HG03439 (cell line): ENCODE measurements around the gene ANKRD12.

Experiments used
- ATAC-seq: cut with Tn5 transposase; IDR thresholded peaks from one replicate; pipeline ENCODE4 v1.9.1; 2021; ENCODE audit warnings: mild to moderate bottlenecking, moderate library complexity; ENCODE audit not compliant: unreplicated experiment

Gene ANKRD12

DNA sequence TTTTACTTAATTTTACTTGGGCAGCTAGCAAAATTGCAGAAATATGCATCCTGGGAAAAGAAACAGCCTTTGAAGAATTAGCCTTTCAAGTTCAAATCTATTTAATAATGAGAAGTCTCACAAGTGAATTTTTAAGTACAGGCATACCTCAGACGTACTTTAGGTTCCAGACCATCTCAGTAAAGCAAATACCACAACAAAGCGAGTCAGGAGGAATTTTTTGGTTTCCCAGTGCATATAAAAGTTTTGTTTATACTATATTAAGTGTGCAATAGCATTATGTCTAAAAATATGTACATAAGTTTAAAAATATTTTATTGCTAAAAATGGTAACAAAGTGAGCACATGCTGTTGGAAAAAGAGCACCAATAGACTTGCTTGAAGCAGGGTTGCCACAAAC, 147.2 kb downstream of the ANKRD12 start:
- no peak for ATAC-seq

DNA sequence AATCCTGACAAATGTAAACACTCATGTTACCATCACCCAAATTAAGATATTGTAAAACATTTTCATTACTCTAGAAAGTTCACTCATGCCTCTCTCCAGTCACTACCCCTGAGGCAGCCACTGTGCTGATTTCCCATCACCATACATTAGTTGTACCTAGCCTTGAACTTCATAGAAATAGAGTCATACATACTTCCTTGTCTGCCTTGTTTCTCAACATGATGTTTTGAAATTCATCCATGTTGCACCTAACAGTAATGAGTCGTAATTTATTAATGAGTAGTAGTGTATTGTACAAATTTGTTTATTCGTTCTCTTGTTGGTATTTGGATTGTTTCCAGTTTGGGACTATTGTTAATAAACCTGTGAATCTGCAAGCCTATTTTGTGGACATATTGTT, 149.0 kb downstream of the ANKRD12 start:
- ATAC-seq, result no peak

DNA sequence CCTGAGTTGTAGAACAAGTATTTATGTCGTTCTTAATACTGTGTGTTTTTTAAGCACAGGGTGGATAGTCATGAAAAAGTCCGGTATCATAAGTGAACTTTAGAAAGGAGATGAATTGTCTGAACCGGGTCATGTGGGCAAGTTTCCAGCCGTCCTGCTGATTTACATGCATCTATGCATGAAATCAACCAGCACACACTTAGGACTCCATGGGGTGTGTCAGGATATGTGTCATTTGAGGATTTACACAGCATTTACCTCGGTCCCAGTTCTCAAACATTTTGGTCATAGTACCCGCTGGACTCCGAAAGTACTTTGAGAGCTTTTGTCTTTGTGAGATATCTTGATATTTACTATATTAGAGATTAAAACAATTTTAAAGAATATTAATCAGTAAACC, 150.5 kb downstream of the ANKRD12 start:
- no peak for ATAC-seq

DNA sequence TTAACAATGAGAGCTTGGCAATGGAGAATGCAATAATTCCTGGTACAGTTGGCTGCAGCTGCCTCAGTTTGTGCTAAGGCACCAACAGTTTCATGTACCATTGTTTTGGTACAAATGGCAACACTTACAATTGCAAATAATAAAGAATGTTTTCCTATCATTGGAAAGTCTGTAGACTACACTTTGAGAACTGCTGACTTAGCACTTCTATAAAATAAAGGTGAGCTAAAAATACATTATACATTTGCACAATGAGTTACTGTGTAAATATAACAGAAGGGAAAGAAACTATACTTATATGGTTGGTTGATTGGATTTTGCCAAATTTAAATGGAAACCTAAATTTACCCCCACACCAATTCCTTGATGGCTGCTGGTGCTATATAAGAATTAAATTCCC, 153.1 kb downstream of the ANKRD12 start:
- ATAC-seq, result no peak

DNA sequence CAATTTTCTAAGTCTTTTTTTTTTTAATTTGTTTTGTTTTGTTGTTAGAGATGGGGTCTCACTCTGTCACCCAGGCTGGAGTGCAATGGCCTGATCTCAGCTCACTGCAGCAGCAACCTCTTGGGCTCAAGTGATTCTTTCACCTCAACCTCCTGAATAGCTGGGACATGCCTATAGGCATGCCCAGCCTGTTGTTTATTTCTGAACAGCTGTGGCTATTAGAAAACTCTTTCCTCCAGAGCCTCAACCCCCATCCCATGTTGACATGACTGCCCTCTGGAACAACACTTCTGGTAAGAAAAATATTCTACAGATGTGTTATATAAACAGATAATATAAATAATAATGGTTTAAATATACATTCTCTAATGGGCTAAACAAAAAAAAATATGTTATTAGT, 153.6 kb downstream of the ANKRD12 start:
- ATAC-seq, result no peak

DNA sequence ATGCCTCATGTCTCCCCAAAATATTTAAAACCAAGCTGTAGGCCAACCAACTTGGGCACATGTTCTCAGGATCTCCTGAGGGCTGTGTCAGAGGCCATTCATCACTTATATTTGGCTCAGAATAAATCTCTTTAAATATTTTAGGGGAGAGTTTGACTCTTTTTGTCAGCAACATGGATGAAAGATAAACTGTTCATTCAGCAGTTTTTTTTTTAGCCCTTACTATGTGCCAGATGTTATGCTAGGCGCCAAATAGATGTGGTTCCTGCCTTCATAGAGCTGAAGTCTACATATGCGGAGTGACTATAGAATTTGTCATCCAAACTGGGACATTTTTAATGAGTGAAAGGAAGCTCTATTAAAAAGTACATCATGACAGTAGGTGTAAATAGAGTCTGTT, 155.5 kb downstream of the ANKRD12 start:
- ATAC-seq, result no peak

DNA sequence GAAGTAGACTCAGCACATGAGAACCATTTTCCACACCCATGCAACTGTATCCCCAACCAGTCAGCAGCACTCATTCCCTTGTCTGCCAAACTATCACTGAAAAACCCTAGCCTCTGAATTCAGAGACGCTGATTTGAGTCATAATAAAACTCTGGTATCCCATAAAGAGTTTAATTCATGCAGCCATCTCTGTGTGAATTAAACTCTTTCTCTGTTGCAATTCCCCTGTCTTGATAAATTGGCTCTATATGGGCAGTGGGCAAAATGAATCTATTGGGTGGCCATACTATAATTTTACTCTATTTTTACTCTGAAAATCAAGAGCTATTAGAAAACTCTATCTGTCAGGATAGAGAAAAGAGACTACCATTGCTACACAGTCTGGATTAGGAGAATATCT, 157.4 kb downstream of the ANKRD12 start:
- ATAC-seq, result no peak

DNA sequence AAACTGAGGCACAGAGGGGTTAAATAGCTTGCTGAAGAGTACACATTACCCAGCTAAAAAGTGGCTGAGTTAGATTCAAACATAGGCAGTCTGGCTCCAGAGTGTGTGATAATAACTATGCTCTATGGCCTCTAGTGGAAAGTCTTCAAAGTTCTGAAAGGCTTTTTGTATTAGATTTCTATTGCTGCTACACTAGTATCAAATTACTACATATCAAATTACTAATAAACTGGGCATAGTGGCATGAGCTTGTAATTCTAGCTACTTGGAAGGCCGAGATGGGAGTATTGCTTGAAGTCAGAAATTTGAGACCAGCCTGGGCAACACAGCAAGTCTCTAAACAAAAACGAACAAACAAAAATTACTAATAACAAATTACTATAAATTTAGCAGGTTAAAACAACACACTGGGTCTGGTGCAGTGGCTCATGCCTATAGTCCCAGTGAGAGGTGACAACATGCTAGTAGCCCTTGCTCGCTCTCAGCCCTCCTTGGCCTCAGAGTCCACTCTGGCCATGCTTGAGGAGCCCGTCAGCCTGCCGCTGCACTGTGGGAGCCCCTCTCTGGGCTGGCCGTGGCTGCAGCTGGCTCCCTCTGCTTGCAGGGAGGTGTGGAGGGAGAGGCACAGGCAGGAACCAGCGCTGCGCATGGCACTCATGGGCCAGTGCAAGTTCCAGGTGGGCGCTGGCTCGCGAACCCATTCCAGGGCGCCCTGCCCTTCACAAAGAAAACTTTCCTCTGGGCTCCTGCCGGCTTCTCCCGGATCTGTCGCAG, 159.8 kb downstream of the ANKRD12 start:
- no peak for ATAC-seq

DNA sequence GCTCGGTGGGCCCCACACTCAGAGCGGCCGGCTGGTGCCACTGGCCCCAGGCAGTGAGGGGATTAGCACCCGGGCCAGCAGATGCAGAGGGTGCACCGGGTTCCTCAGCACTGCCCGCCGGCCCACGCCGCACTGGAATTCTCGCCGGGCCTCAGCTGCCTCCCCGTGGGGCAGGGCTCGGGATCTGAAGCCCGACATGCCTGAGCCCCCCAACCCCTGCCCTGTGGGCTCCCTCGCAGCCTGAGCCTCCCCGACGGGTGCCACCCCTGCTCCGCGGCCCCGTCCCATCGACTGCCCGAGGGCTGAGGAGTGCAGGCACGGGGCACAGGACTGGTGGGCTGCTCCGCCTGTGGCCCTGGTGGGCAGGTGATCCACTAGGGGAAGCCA, 160.4 kb downstream of the ANKRD12 start:
- ATAC-seq, result no peak

DNA sequence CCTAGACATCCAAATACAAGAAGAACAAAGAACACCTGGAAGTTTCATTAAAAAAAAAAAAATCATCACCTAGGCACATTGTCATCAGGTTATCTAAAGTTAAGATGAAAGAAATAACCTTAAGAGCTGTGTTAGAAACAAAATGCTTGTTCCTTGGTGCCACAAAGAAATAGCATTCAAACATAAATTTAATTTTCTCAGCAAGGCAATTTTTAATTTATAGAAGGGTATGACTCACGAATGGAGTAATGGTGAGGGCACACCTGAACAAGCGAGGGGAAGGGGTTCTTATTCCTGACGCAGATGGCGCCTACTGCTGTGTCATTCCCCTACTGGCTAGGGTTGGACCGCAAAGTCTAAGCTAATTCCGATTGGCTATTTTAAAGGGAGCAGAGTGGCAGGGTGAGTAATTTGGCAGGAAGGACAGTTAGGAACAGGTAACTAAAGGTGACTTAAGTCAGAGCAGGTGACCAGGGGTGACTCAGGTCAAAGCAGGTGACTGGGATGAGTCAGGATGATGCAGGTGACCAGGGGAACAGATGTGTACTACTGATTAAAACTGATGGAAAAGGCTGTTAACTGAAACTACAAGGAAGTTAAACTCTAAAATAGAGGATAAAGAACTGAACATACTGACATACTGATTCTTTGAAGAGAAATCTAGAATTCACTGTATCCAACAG, 167.9 kb downstream of the ANKRD12 start:
- ATAC-seq, result no peak

DNA sequence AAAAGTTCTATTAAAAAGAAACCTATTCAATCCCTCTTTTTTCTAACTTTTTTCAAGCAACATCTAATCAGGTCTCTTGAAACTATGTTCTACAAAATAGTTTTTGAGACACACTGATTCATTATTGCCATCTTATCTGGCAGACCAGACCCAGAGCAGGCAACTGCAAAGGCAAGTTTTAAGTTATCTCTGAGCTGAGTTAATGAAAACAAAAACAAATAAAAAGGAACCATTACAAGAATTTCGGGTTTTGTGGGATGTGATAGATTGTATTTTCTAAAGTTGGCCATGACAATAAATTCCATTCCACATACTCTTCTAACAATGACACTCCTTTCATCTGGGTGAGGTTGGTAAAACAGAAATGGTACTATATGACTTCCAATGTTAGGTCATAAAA, 182.8 kb downstream of the ANKRD12 start:
- no peak for ATAC-seq

DNA sequence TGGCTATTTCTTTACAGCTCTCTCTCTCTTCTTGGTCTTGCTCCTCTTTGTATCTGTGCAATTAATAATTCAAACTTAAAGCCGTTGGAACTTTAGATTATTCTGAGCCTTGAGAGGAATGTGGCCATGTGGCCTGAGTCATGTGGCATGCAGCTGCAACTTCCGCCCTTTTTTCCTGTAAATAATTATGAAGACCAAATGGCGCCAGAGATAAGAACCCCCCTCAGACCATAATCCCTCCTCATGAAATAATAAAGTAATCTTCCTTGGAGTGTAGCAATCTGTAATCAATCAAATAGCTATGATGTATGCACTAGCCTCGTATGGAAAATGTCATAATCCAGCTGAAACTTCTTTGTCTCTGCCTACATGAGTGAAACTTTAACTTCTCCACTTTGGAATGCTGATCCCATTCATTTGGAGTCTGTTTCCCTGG, 184.5 kb downstream of the ANKRD12 start:
- ATAC-seq, result no peak

DNA sequence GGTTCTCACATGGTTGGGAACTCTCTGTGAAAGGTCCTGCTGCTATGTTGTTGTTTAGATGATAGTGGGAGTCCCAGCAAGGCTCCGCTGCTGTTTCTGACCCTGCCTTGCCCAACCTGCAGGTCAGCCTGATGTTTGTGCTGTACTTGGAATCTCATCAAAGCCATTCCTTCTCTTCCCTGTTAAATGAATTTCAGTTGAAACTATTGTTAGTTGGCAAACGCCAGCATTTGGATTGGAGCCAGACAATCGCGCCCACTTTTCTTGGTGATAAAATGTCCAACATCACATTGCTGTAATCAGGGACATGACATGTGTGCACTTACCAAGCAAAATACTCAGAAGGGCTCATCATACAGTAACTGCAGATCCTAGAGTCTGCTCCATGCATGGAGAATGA, 185.2 kb downstream of the ANKRD12 start:
- no peak for ATAC-seq

DNA sequence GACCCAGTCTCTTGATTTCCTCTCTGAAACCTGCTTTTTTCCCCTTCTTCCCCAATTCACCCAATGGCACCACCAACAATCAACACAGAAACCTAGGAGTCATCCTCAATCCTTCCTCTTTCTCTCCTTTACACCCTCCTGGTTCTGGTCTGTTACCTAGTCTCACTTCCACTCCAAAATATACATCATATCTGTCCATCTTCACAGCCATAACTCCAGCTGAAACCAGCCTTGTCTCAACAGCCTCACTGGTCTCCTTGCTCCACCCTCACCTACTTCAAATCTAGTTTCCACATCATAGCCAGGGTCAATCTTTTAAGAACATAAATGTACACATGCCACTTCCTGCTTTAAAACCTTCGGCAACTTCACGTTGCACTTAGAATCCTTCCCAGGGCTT, 186.2 kb downstream of the ANKRD12 start:
- ATAC-seq, result no peak

DNA sequence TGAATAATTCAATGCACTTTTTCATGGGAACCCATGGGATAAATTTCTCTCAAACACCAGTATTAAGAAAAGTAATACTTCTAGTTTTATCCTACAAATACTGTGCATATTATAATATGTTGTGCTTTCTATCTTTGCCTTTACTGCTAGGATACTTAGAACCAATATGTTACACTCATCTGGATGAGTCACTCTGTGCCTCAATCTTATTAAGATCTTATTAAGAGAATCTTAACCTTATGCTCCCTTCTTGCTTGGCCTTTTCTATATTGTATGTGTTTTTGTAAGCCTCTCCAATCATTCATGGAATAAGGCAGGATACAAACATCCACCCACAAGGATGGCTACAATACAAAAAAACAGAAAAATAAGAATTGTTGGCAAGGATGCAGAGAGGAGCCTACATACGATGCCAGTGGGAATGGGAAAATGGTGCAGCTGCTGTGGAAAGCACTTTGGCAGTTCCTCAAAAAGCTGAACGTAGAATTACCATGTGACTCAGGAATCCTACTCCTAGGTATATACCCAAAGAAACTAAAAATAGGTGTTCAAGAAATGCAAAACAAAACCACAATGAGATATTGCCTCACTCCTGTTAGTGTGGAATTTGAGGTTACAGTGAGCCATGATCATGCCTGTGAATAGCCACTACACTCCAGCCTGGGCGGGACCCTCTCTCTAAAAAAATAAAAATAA, 187.3 kb downstream of the ANKRD12 start:
- no peak for ATAC-seq

DNA sequence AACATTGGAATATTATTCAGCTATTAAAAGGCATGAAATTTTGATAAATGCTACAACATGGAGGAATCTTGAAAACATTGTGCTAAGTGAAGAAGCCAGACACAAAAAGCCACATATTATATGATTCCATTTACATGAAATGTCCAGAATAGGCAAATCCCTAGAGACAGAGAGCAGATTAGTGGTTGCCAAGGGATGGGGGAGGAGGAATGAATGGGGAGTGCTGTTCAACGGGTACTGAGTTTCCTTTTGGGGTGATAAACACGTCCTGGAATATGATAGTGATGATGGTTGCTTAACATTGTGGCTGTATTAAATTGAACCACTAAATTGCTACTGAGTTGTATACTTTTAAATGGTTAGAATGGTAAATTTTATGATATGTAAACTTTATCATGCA, 189.1 kb downstream of the ANKRD12 start:
- ATAC-seq, result no peak

DNA sequence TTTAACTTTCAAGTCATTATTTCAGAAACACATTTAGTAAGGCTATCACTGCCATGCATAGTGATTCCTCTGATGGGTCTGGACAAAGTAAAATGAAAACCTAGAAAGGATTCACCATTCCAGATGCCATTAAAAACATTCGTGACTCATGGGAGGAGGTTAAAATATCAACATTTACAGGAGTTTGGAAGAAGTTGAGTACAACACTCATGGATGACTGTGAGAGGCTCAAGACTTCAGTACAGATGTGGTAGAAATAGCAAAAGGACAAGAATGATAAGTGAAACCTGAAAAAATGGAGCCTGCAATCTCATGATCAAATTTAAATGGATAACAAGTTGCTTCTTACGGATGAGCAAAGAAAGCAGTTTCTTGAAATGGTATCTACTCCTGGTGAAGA, 192.2 kb downstream of the ANKRD12 start:
- no peak for ATAC-seq

DNA sequence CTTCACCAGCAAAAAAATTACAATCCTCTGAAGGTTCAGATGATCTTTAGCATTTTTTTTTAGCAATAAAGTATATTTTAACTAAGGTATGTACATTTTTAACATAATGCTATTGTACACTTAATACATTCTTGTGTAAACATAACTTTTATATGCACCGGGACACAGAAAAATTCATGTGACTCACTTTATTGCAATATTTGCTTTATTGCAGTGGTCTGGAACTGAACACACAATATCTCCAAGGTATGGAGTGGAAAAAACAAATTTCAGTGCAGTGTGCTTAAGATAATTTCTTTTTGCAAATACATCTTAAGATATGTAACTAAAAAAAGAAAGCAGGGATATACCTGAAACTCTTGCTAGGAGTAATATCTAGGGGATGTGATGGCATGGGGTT, 192.9 kb downstream of the ANKRD12 start:
- no peak for ATAC-seq

DNA sequence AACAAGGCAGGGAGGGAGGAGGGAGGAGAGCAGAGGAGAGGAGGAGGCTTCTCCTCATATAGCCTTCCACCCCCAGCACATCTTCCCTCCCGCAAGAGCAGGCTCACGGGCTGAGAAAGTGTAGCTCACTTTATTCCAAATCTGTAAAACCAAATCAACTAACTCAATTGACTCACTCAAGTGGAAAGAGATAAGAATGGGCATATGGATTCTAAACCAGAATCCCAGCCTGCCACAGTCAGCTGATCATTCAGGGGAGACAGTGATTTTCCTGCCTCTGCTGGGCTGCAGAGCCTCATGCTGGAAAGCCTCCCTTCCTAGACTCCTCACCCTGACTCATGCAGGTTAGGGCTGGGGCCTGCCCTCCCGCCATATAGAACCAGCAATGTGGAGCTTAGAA, 193.8 kb downstream of the ANKRD12 start:
- ATAC-seq, result no peak

DNA sequence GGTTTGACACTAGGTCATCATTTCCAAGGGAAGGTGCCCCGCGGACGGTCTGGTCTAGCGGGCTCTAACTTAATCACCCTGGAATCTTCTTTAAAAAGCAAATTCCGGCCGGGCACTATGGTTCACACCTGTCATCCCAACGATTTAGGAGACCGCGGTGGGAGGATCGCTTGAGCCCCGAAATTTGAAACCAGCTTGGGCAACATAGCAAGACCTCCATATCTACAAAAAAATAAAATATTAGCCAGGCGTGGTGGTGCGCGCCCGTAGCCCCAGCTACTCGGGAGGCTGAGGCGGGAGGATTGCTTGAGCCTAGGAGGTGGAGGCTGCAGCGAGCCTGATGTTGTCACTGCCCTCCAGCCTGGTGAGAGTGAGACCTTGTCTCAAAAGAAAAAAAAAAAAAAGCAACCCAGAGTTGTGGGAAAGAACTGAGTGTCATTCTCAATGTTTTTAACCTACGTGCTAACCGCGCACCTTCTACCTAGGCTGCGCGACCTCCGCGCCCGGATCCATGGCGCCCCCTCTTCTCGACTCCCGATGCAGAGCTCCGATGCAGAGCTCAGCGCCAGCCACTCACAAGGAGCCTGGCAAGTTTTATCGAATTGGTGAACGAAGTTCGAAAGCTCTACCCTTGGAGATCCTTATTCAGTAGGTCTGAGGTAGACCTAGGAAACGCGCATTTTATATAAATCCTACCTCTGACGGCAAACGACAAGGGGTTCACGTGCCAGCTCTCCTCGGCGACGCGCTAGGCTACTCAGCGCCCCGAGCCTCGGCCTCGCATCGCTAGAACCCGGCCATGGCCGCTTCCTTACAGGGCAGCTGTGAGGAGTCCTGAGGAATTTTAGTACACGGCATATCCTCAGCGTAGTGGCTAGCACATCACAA, 197.1 kb downstream of the ANKRD12 start:
- ATAC-seq, result peak; percentile 24

DNA sequence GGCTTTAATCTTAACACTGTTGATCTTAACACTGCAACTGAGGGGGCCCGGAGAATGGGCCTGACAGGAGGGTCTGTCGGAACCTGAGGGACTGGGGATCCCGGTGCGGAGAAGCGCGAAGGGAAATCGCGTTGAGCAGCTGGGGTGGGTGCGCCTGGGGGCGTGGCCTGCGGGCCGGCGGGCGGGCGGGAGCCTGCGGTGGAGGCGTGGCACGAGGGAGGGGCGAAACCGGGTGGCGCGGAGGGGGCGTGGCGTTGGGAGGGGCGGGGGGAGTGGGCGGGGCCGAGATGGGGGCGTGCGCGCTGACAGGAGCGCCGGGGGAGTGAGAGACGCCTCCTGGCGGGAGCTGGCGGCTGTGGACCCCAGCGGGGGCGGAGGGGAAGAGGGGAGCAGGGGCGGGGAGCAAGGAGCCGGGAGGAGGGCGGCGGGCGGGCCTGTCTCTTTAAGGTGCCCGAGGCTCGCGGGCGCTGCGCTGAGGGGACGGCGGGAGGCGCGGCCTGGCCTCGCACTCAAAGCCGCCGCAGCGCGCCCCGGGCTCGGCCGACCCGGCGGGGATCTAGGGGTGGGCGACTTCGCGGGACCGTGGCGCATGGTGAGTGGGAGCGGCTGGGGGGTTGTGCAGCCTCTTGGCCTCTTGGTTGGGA, 197.9 kb downstream of the ANKRD12 start, which contains the start of gene TWSG1:
Gene TWSG1 (plus strand): TSS at position 445 of the 644 bp plus-strand sequence. CDS start 2,457 bp downstream, outside the sequence.
- ATAC-seq, result peak; percentile 85
